Measurements from ENCODE around the gene GALNT17.

DNA sequence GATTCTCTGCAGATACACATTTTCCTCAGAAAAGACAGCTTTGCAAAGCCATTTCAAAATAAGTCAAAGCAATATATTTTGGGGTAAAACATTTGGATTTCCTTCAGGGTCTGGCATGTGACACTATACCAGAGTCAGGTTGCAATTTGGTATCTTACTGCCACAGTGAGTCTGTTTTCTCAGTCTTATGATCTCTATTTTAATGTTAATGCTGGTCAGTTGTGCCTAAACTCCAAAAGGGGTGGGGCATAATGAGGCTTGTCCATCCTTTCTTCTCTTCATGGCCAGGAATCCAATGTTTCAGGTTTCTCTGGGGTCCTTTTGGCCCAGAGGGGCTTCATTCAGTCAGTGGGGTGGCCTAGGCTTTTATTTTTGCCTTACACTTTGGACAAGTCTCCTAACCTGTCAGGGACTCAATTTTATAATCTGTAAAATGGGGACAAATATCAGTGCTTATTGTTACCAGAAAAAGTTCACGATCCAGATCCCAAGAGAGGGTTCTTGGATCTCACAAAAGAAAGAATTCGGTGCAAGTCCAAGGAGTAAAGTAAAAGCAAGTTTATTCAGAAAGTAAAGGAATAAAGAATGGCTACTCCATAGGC lies 341.5 kb downstream of the GALNT17 start:
- TF ChIP-seq POLR2A (IDR thresholded peaks at IDR 0.05; ENCODE audit: low read depth, low read length) = no peak
- no peak for TF ChIP-seq POLR2AphosphoS5 (IDR thresholded peaks at IDR 0.05; ENCODE audit: low read depth, low read length)

Data from GM12892 (cell line).